Stimulated activated CD8-positive, alpha-beta memory T cell treated with anti-CD3 and anti-CD28 coated beads, Interleukin-4, amount 100 ng/mL, for 48 hours (primary cell): Measurements from ENCODE around the gene SH3GLB2.
"Not testable (repeated sequence)": the region's sequence is repeated elsewhere in the genome, so short reads cannot be mapped to it uniquely, and the experiment has no call there.

Experiments
- DNase-seq: peaks from one replicate; pipeline ENCODE4 v3.0.0-alpha.2; 2020

SH3GLB2 gene

DNA sequence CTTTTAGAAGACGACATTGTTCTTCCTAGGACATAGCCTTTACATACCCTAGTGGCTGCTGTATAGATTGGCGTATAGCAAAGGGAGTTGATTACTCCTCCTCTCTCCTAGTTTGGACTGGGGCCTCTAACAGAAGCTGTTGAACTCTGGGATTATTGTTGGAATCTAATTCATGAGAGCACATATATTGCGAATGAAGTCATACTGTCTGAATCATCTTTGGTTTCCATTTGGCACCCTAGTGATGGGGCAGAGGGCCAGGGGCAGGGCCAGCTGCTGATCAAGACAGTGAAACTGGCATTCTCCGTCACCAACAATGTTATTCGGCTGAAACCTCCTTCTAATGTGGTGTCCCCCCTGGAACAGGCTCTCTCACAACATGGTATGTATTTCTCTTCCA, 40.3 kb downstream of the SH3GLB2 start:
- no peak for DNase-seq

DNA sequence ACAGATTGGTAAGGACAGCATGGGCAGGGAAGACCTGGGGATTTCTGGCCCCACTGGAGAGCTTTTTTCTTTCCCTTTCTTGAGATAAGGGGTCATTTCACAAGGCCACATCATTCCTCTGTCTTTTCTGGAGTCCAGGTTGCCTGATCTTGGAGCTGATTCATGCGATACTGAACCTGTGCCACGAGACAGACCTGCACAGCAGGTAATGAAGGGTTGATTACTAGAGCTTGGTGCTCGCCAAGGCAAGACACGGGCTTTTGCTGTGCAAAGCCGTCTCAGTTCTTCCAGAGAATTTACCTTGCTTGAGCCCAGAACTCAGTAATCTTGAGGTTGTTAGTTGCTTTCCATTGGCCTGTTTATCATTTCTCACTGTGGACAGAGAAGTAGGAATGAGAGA, 41.5 kb downstream of the SH3GLB2 start:
- no peak for DNase-seq

DNA sequence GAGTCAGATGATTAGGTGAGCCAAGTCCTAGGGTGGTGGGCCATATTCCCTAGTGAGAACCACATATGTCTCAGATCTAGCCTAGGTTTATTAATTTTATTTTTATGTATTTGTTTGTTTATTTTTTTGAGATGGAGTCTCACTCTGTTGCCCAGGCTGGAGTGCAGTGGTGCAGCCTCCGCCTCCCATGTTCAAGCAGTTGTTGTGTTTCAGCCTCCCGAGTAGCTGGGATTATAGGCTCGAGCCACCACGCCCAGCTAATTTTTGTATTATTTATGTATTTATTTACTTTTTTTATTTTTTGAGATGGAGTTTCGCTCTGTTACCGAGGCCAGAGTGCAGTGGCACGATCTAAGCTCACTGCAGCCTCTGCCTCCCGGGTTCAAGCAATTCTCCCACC, 44.6 kb downstream of the SH3GLB2 start:
- DNase-seq, result no peak

DNA sequence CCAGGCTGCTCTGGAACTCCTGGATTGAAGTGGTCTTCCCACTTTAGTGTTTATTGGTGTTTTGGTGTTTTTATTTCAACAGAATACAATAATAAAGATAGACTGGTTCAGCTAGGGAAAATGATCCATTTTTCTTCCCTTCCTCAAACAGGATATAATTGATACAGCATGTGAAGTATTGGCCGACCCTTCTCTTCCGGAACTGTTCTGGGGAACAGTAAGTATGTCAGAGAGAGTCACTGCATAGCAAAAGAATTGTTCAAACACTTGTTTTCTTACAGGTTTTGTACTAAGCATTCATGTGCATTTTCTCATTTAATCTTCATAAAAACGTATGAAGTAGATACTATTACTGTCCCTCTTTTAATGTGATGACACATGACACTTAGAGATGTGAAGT, 49.0 kb downstream of the SH3GLB2 start:
- DNase-seq, result no peak

DNA sequence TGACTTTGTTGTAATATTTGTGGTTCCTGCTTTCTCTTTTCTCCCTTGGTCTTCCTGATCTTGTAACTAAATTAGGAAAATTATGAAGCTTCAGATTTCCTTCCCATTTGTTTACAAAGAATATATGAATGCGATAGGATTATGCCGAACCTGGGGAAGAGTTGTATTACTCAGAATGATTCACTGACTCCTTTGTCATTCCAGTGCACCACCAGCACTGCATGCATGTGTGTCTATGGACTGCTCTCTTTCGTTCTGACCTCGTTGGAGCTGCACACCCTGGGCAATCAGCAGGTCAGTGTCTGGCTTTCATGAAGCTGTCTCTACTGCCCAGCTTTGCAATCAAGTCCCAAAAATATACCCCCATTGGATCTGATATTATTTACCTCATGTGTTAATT, 55.2 kb downstream of the SH3GLB2 start:
- no peak for DNase-seq

DNA sequence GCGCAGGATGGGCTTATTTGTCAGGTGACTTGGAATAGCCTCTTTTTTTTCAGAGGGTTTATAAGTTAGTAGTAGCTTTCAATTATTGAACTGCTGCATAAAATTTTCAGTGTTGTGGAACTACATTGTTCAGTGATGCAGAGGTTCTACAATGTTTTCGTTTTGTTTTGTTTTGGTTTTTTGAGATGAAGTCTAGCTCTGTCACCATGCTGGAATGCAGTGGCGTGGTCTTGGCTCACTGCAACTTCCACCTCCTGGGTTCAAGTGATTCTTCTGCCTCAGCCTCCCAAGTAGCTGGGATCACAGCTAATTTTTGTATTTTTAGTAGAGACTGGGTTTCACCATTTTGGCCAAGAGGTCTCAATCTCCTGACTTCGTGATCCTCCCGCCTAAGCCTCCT, 58.6 kb downstream of the SH3GLB2 start:
- no peak for DNase-seq

DNA sequence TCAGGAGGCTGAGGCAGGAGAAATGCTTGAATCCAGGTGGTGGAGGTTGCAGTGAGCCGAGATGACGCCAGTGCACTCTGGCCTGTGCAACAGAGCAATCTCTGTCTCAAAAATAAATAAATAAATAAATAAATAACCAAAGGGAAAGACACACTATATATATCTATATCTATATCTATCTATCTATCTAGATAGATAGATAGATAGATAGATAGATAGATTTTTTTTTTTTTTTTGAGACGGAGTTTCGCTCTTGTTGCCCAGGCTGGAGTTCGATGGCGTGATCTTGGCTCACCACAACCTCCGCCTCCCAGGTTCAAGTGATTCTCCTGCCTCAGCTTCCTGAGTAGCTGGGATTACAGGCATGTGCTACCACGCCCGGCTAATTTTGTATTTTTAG, 66.7 kb downstream of the SH3GLB2 start:
- DNase-seq, result not testable (repeated sequence)
